Smooth muscle cell of trachea (primary cell): ENCODE measurements around the gene NAA16. TPM values are rescaled to one million over a fixed set of nuclear protein-coding genes. Genes with fewer than 3 reads are reported as not detected.

ENCODE experiments used
- total RNA-seq: library from RNA; depleted of rRNA; stranded (reverse); fragments of >200 nt; gene quantifications from 2 replicates; pipeline ENCODE4 v1.2.1, GENCODE V29; 2014

The NAA16 gene
- 6.6 and 14.0 TPM in 2 replicates for total RNA-seq

GRCh38 chr13:41310963-41311405 is at the start of gene NAA16:
TSS of gene NAA16 (plus strand) at chr13:41311267. CDS start at chr13:41311529, 262 bp downstream.

GRCh38 chr13:41263261-41263971 is 47.7 kb upstream of the NAA16 start, which contains the start of gene MTRF1:
TSS of gene MTRF1 (minus strand) at chr13:41263576. CDS start at chr13:41260907, 2,669 bp downstream.

Other genes starting within 250 kb of the NAA16 start
- 6.8 and 12.9 TPM in 2 replicates for gene WBP4, start 249.8 kb upstream of the NAA16 start, total RNA-seq
- 12.2 and 14.2 TPM in 2 replicates for gene KBTBD6, start 178.5 kb upstream of the NAA16 start, total RNA-seq
- 6.7 and 8.1 TPM in 2 replicates for gene KBTBD7, start 116.7 kb upstream of the NAA16 start, total RNA-seq
- gene MTRF1, start 47.7 kb upstream of the NAA16 start, total RNA-seq, result 10.6 and 15.7 TPM in 2 replicates
- gene RGCC, start 146.3 kb downstream of the NAA16 start, total RNA-seq, result 19.8 and 26.0 TPM in 2 replicates